GM12873 (cell line): ENCODE data around the gene SRPX2.

Source experiments
- CTCF ChIP-seq: IDR thresholded peaks from 2 replicates; pipeline ENCODE4 v1.5.1; 2012; ENCODE audit warnings: low read depth, mild to moderate bottlenecking, moderate library complexity, low read length, control low read depth; ENCODE audit not compliant: insufficient read depth; ENCODE audit errors: missing control alignments

Gene SRPX2

GRCh38 chrX:100698551-100698950, 54.6 kb downstream of the SRPX2 start:
- TF ChIP-seq CTCF = no peak

DNA sequence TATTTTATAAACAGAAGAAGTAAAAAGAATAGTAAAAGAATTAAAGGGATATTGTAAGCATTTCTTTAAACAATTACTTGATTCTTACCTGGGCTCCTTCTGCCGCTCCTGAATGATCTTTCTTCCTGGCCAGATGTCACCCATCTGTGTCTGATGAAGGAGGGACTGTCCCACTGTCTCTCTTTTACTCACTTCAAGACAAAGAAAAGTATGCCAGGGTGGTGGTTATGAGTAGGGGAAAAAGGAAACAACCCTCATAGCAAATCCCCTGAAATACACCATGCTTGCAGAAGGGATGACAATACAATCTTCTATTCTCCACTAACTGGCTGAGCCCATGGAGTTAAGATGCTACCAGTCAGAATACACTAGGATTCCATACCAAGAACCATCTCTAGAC, 56.8 kb downstream of the SRPX2 start:
- no peak for TF ChIP-seq CTCF

DNA sequence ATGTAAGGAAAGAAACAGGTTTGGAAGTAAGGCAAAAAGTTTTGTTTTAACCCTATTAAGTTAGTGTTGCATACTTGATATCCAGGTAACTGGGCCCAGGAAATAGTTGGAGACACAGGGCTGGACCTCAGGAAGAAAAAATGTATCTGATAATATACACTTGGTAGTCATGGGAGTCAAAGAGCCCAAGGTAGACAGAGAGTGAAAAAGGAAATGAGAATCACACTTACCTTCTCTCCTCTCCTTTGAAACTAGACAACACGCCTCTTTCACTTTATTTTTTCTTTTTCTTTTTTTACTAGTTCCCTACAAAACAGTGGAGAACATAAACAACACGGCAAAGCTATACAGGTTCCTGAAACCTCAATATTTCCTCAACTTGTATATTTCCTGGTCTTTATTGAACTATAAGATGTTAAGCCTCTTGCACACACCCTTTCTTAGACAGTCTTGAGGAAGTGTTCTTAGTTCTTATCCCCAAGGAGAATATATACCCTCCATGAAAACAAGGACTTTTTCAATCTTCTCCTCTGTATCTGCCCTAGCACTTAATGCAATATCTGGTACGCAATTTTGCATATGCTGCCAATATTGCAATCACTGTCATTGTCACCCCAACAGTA, 60.7 kb downstream of the SRPX2 start:
- TF ChIP-seq CTCF = no peak

DNA sequence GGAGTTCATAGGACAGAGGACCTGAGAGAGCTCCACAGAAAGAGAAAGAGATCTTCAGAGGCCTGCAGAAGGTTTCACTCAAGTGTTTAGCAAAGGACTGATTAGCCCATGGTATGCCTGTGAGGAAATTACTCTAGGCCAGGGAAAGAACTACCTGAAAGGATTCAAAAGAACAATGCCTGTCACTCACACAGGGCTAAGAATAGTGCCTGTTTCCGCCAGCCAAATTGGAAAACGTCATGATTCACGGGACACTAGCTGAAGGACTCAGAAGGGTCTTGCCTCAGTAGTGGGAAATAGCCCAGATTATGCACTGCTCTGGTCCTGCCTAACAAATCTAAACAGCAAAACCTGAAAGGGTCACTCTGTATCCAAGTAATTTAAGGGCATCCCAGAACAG, 66.8 kb downstream of the SRPX2 start:
- no peak for TF ChIP-seq CTCF

DNA sequence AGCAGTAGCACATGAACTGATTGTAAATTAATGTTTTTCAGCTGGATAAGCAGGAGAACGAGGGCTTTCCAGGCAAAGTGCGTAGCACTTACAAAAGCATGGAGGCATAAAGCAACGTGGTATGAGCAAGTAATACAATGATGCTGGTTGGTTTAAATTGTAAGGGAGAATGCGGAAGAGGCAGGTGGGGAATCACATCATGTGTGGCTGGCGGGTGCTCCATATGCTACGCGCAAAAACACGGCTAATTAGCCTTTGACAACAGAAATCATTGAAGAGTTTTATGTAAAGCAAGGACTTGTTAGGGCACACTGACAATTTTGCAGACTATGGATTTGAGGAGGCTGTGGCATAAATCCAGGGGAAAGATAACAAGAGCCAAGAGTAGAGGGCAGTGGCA, 73.4 kb downstream of the SRPX2 start:
- no peak for TF ChIP-seq CTCF

DNA sequence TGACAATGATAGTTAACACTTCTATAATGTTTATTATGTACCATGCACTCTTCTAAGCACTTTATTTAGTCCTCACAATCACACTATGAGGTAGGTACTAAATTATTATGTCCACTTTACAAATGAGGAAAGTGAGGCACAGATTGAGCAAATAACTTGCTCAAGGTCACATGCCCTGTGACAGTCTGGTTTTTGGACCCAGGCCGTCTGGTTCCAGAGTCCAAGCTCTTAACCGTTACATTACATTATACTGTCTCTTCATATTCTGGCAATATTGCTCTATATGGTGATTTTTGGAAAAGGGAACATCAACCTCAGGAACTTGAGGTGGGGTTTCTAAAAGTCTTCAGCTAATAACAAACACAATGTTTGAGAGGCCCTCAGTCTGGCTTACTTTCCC, 75.1 kb downstream of the SRPX2 start:
- no peak for TF ChIP-seq CTCF

GRCh38 chrX:100720301-100720700, 76.3 kb downstream of the SRPX2 start:
- no peak for TF ChIP-seq CTCF
